ENCODE measurements around the gene DNAL1.

DNAL1 gene

GRCh38 chr14:73694083-73694482, 49.3 kb downstream of the DNAL1 start:
- TF ChIP-seq EZH2 (IDR thresholded peaks at IDR 0.05; ENCODE audit: borderline replicate concordance, low read depth, low read length, severe bottlenecking) (no peak), CTCF (IDR thresholded peaks at IDR 0.05; ENCODE audit: borderline replicate concordance, extremely low read depth, low read length, poor library complexity, severe bottlenecking) (no peak)
- Histone ChIP-seq H4K20me1 (ENCODE audit: insufficient read depth, low read length) (no peaks in the 10 kb centered on the region), H3K27me3 (ENCODE audit: insufficient read depth, low read length, poor library complexity) (no peaks in the 10 kb centered on the region), H3K79me2 (ENCODE audit: insufficient read depth, low read length) (no peaks in the 10 kb centered on the region), H3K27ac (ENCODE audit: low read length) (no peak overlapping the region), H3K4me2 (ENCODE audit: insufficient read depth, low read length) (no peak overlapping the region), H2AFZ (ENCODE audit: low read depth, low read length) (no peak overlapping the region), H3K36me3 (ENCODE audit: insufficient read depth, low read length) (peaks cover 9% of the 10 kb centered on the region; the same call in 1 of the 2 replicates), H3K9me3 (ENCODE audit: insufficient read depth, low read length, severe bottlenecking) (no peaks in the 10 kb centered on the region), H3K4me3 (ENCODE audit: low read depth in 1 of 2, low read length in 2 of 2) (no peak overlapping the region), H3K9ac (ENCODE audit: low read depth, low read length) (no peak overlapping the region), H3K4me1 (ENCODE audit: insufficient read depth, low read length) (no peaks in the 10 kb centered on the region)
- ATAC-seq (ENCODE audit: insufficient read depth, low read depth) = no peak
- DNase-seq = no peak

- Histone ChIP-seq H2AFZ (ENCODE audit: low read depth, low read length) (no peak overlapping the region), H3K4me3 (ENCODE audit: low read depth in 1 of 2, low read length in 2 of 2) (no peak overlapping the region), H3K4me2 (ENCODE audit: insufficient read depth, low read length) (no peak overlapping the region), H4K20me1 (ENCODE audit: insufficient read depth, low read length) (no peaks in the 10 kb centered on the region), H3K79me2 (ENCODE audit: insufficient read depth, low read length) (no peaks in the 10 kb centered on the region), H3K4me1 (ENCODE audit: insufficient read depth, low read length) (no peaks in the 10 kb centered on the region), H3K9ac (ENCODE audit: low read depth, low read length) (no peak overlapping the region), H3K9me3 (ENCODE audit: insufficient read depth, low read length, severe bottlenecking) (no peaks in the 10 kb centered on the region), H3K27me3 (ENCODE audit: insufficient read depth, low read length, poor library complexity) (no peaks in the 10 kb centered on the region), H3K36me3 (ENCODE audit: insufficient read depth, low read length) (peaks cover 9% of the 10 kb centered on the region; the same call in 1 of the 2 replicates), H3K27ac (ENCODE audit: low read length) (no peak overlapping the region)
- ATAC-seq (ENCODE audit: insufficient read depth, low read depth) (no peak), DNase-seq (no peak)
- TF ChIP-seq EZH2 (IDR thresholded peaks at IDR 0.05; ENCODE audit: borderline replicate concordance, low read depth, low read length, severe bottlenecking) (no peak), CTCF (IDR thresholded peaks at IDR 0.05; ENCODE audit: borderline replicate concordance, extremely low read depth, low read length, poor library complexity, severe bottlenecking) (no peak)
These were observed 50.3 kb downstream of the DNAL1 start for GRCh38 chr14:73695082-73695481.

GRCh38 chr14:73695997-73696396, 51.2 kb downstream of the DNAL1 start:
- Histone ChIP-seq H3K36me3 (ENCODE audit: insufficient read depth, low read length) (peaks cover 9% of the 10 kb centered on the region; the same call in 1 of the 2 replicates), H4K20me1 (ENCODE audit: insufficient read depth, low read length) (no peaks in the 10 kb centered on the region), H3K27ac (ENCODE audit: low read length) (no peak overlapping the region), H3K4me2 (ENCODE audit: insufficient read depth, low read length) (no peak overlapping the region), H3K27me3 (ENCODE audit: insufficient read depth, low read length, poor library complexity) (no peaks in the 10 kb centered on the region), H3K4me3 (ENCODE audit: low read depth in 1 of 2, low read length in 2 of 2) (no peak overlapping the region), H3K9me3 (ENCODE audit: insufficient read depth, low read length, severe bottlenecking) (no peaks in the 10 kb centered on the region), H3K9ac (ENCODE audit: low read depth, low read length) (no peak overlapping the region), H3K4me1 (ENCODE audit: insufficient read depth, low read length) (no peaks in the 10 kb centered on the region), H2AFZ (ENCODE audit: low read depth, low read length) (no peak overlapping the region), H3K79me2 (ENCODE audit: insufficient read depth, low read length) (no peaks in the 10 kb centered on the region)
- no peak for TF ChIP-seq CTCF (IDR thresholded peaks at IDR 0.05; ENCODE audit: borderline replicate concordance, extremely low read depth, low read length, poor library complexity, severe bottlenecking)
- no peak for TF ChIP-seq EZH2 (IDR thresholded peaks at IDR 0.05; ENCODE audit: borderline replicate concordance, low read depth, low read length, severe bottlenecking)
- no peak for DNase-seq
- no peak for ATAC-seq (ENCODE audit: insufficient read depth, low read depth)
